Astrocyte of the hippocampus (primary cell): Measurements from ENCODE around the gene PDZK1IP1.
"Not testable (repeated sequence)": the region's sequence is repeated elsewhere in the genome, so short reads cannot be mapped to it uniquely, and the experiment has no call there.

ENCODE experiments used
- DNase-seq: peaks from one replicate; pipeline ENCODE4 v3.0.0; 2011; ENCODE audit warnings: low read depth, low spot score

Gene PDZK1IP1

GRCh38 chr1:47196622-47197021, 6.8 kb upstream of the PDZK1IP1 start:
- no peak for DNase-seq

- not testable (repeated sequence) for DNase-seq
Observed at GRCh38 chr1:47195981-47196380, 6.1 kb upstream of the PDZK1IP1 start.

GRCh38 chr1:47194311-47194710, 4.5 kb upstream of the PDZK1IP1 start:
- DNase-seq = no peak

GRCh38 chr1:47193496-47193895, 3.7 kb upstream of the PDZK1IP1 start:
- DNase-seq = not testable (repeated sequence)

GRCh38 chr1:47192458-47193384, 2.9 kb upstream of the PDZK1IP1 start:
- DNase-seq = peak; percentile 84

- DNase-seq = no peak
Observed at GRCh38 chr1:47191940-47192457, 2.2 kb upstream of the PDZK1IP1 start.

GRCh38 chr1:47190857-47191256, 1.0 kb upstream of the PDZK1IP1 start:
- DNase-seq = no peak

- DNase-seq = no peak
Observed at GRCh38 chr1:47190509-47190855, 646 bp upstream of the PDZK1IP1 start.

- DNase-seq = no peak
Observed at GRCh38 chr1:47188791-47189785, 748 bp downstream of the PDZK1IP1 start.

GRCh38 chr1:47187926-47188250, 1.9 kb downstream of the PDZK1IP1 start:
- no peak for DNase-seq

GRCh38 chr1:47187231-47187925, 2.5 kb downstream of the PDZK1IP1 start:
- no peak for DNase-seq

GRCh38 chr1:47186267-47187185, 3.3 kb downstream of the PDZK1IP1 start:
- no peak for DNase-seq

GRCh38 chr1:47184822-47185677, 4.8 kb downstream of the PDZK1IP1 start:
- no peak for DNase-seq

- no peak for DNase-seq
Observed at GRCh38 chr1:47184090-47184821, 5.6 kb downstream of the PDZK1IP1 start.

- no peak for DNase-seq
Observed at GRCh38 chr1:47183308-47184089, 6.3 kb downstream of the PDZK1IP1 start.

GRCh38 chr1:47182676-47183235, 7.1 kb downstream of the PDZK1IP1 start:
- no peak for DNase-seq

GRCh38 chr1:47181955-47182675, 7.7 kb downstream of the PDZK1IP1 start:
- DNase-seq = no peak
